ENCODE measurements around the gene KIAA0232. TPM values are rescaled to one million over a fixed set of nuclear protein-coding genes. Genes with fewer than 3 reads are reported as not detected.

The KIAA0232 gene
- total and polyA plus RNA-seq, 12 donors, result 7.3 to 45.2 (median 27.4) TPM

- intact Hi-C loops (cut with DNase I), result no loop called here
- H3K4me1 ChIP-seq (replicated peaks in 1 of 2), result peaks cover 15 to 67% of the 10 kb centered on the region in 2 donors
- peaks cover 0 to 17% of the 10 kb centered on the region in 2 donors for H3K36me3 ChIP-seq (replicated peaks in 1 of 2)
- peak overlapping the region in 4 of 5 donors; percentile 5 to 92 (median 60) for H3K27ac ChIP-seq
- no peaks in the 10 kb centered on the region for H3K27me3 ChIP-seq
- TF ChIP-seq CTCF (IDR thresholded peaks at IDR 0.05), result peak in 1 of 6 experiments; percentile 36
- TF ChIP-seq POLR2A (IDR thresholded peaks at IDR 0.05), result no peak
- WGBS, 4 donors, result 72 to 85% (median 77%) methylated on average over 9 to 12 of the region's 12 CpGs; no CpG with 5 or more reads in 1 of the 4 donors
- no peak overlapping the region for H3K4me3 ChIP-seq
- no peaks in the 10 kb centered on the region for H3K9me3 ChIP-seq (replicated peaks in 1 of 3)
- peak in 3 of 7 donors; percentile 46 to 63 (median 50) for DNase-seq
Measured at GRCh38 chr4:6924361-6924779, 141.8 kb downstream of the KIAA0232 start.

- DNase-seq, result peak in 3 of 7 donors; percentile 67 to 77 (median 72)
- H3K4me1 ChIP-seq (replicated peaks in 1 of 2), result peaks cover 15 to 69% of the 10 kb centered on the region in 2 donors
- H3K27ac ChIP-seq, result peak overlapping the region; percentile 35 to 92 (median 81)
Measured at GRCh38 chr4:6925357-6925836, 142.9 kb downstream of the KIAA0232 start.

GRCh38 chr4:6926081-6926480 lies 143.6 kb downstream of the KIAA0232 start:
- H3K9me3 ChIP-seq (replicated peaks in 1 of 3), result no peaks in the 10 kb centered on the region
- 78 to 86% (median 84%) methylated on average over 19 of the region's 19 CpGs for WGBS, 4 donors
- peaks cover 15 to 73% of the 10 kb centered on the region in 2 donors for H3K4me1 ChIP-seq (replicated peaks in 1 of 2)
- peaks cover 0 to 17% of the 10 kb centered on the region in 2 donors for H3K36me3 ChIP-seq (replicated peaks in 1 of 2)
- intact Hi-C loops (cut with DNase I), result no loop called here
- peak overlapping the region; percentile 51 to 92 (median 81) for H3K27ac ChIP-seq
- DNase-seq, result peak in 1 of 7 donors; percentile 48
- no peak overlapping the region for H3K4me3 ChIP-seq
- TF ChIP-seq CTCF (IDR thresholded peaks at IDR 0.05) (no peak), POLR2A (IDR thresholded peaks at IDR 0.05) (no peak)
- H3K27me3 ChIP-seq, result no peaks in the 10 kb centered on the region

More at GRCh38 chr4:6925357-6925836, 142.9 kb downstream of the KIAA0232 start:
- Histone ChIP-seq H3K27me3 (no peaks in the 10 kb centered on the region), H3K9me3 (replicated peaks in 1 of 3) (no peaks in the 10 kb centered on the region), H3K4me3 (no peak overlapping the region), H3K36me3 (replicated peaks in 1 of 2) (peaks cover 0 to 17% of the 10 kb centered on the region in 2 donors)
- intact Hi-C loops (cut with DNase I), result no loop called here
- TF ChIP-seq POLR2A (IDR thresholded peaks at IDR 0.05), result peak in 1 of 2 donors; percentile 12
- no peak for TF ChIP-seq CTCF (IDR thresholded peaks at IDR 0.05)
- 75 to 90% (median 80%) methylated on average over 9 to 14 of the region's 14 CpGs for WGBS, 4 donors

- DNase-seq, result peak; percentile 84 to 96 (median 94)
- TF ChIP-seq POLR2A (IDR thresholded peaks at IDR 0.05) (peak; percentile 57 to 90), CTCF (IDR thresholded peaks at IDR 0.05) (peak in 1 of 6 experiments; percentile 11)
- no peaks in the 10 kb centered on the region for H3K27me3 ChIP-seq
- H3K36me3 ChIP-seq (replicated peaks in 1 of 2), result peaks cover 0 to 17% of the 10 kb centered on the region in 2 donors
- peaks cover 18 to 81% of the 10 kb centered on the region in 2 donors for H3K4me1 ChIP-seq (replicated peaks in 1 of 2)
- H3K9me3 ChIP-seq (replicated peaks in 1 of 3), result no peaks in the 10 kb centered on the region
- H3K27ac ChIP-seq, result peak overlapping the region; percentile 51 to 92 (median 81)
- intact Hi-C loops (cut with DNase I), result no loop called here
- WGBS, 4 donors, result 22 to 31% (median 25%) methylated on average over 12 to 13 of the region's 13 CpGs
- H3K4me3 ChIP-seq, result peak overlapping the region in 1 of 4 donors; percentile 31
Measured at GRCh38 chr4:6926681-6927478, 144.4 kb downstream of the KIAA0232 start.
